K562 (cell line): ENCODE data around the gene ZC3H18. TPM values are rescaled to one million over a fixed set of nuclear protein-coding genes. Genes with fewer than 3 reads are reported as not detected.
A peak's percentile ranks its signal among the peaks of the same experiment; 100 is the strongest.

Source experiments
- ARID1B ChIP-seq: fragments of 450-650 bp; IDR thresholded peaks from 2 replicates; pipeline ENCODE4 v1.6.1; 2016; ENCODE audit warnings: antibody characterized with exemption, mild to moderate bottlenecking, inconsistent platforms
- ARID3A ChIP-seq: IDR thresholded peaks from 2 replicates; pipeline ENCODE4 v1.6.1; 2012; ENCODE audit warnings: low read depth, low read length, improper control_type of control experiment, borderline replicate concordance
- CBFA2T3 ChIP-seq: fragments of 450-650 bp; IDR thresholded peaks from 2 replicates; pipeline ENCODE4 v1.6.1; 2017
- E2F4 ChIP-seq: sonication (generic); formaldehyde crosslinking; IDR thresholded peaks from 2 replicates; pipeline ENCODE4 v1.8.0; 2022; ENCODE audit warnings: mild to moderate bottlenecking, low read depth, missing genetic modification reagents
- ESRRA ChIP-seq: fragments of 450-650 bp; IDR thresholded peaks from 2 replicates; pipeline ENCODE4 v1.6.1; 2014; ENCODE audit warnings: low read depth, mild to moderate bottlenecking, moderate library complexity, borderline replicate concordance
- HNRNPUL1 ChIP-seq: fragments of 200-400 bp; formaldehyde crosslinking; IDR thresholded peaks from 2 replicates; pipeline ENCODE4 v1.6.1; 2017; ENCODE audit warnings: low read length
- IFI16 ChIP-seq: fragments of 250-450 bp; sonication (Bioruptor Pico); IDR thresholded peaks from 2 replicates; pipeline ENCODE4 v2.1.2; 2022; ENCODE audit warnings: mild to moderate bottlenecking, inconsistent platforms
- KAT8 ChIP-seq: fragments of 450-650 bp; IDR thresholded peaks from 2 replicates; pipeline ENCODE4 v1.6.1; 2016; ENCODE audit warnings: low read depth, mild to moderate bottlenecking
- MXI1 ChIP-seq: IDR thresholded peaks from 2 replicates; pipeline ENCODE4 v1.6.1; 2011; ENCODE audit warnings: low read depth, mild to moderate bottlenecking, improper control_type of control experiment, low read length
- PHB2 ChIP-seq: fragments of 450-650 bp; IDR thresholded peaks from 2 replicates; pipeline ENCODE4 v1.6.1; 2017; ENCODE audit warnings: low read depth
- RBM22 ChIP-seq: fragments of 200-400 bp; formaldehyde crosslinking; IDR thresholded peaks from 2 replicates; pipeline ENCODE4 v1.6.1; 2018; ENCODE audit warnings: low read length, low read depth; ENCODE audit not compliant: poor library complexity, severe bottlenecking
- SAFB2 ChIP-seq: fragments of 200-400 bp; formaldehyde crosslinking; IDR thresholded peaks from 2 replicates; pipeline ENCODE4 v1.6.1; 2018; ENCODE audit warnings: borderline replicate concordance, low read length, low read depth, moderate library complexity; ENCODE audit not compliant: severe bottlenecking
- SREBF2 ChIP-seq: sonication (generic); formaldehyde crosslinking; IDR thresholded peaks from 2 replicates; pipeline ENCODE4 v1.4.0; 2020; ENCODE audit warnings: mild to moderate bottlenecking, missing genetic modification reagents
- TAF15 ChIP-seq: fragments of 200-400 bp; formaldehyde crosslinking; IDR thresholded peaks from 2 replicates; pipeline ENCODE4 v1.6.1; 2017; ENCODE audit warnings: mild to moderate bottlenecking, low read depth, low read length, moderate library complexity
- ZNF408 ChIP-seq: fragments of 250-450 bp; sonication (Bioruptor Pico); IDR thresholded peaks from 2 replicates; pipeline ENCODE4 v1.4.0; 2020; ENCODE audit warnings: low read depth, mild to moderate bottlenecking, moderate library complexity
- ZNF551 ChIP-seq: fragments of 250-450 bp; sonication (Bioruptor Pico); IDR thresholded peaks from 2 replicates; pipeline ENCODE4 v1.5.0; 2021; ENCODE audit warnings: mild to moderate bottlenecking, moderate library complexity
- ZNF583 ChIP-seq: fragments of 250-450 bp; sonication (Bioruptor Pico); IDR thresholded peaks from 2 replicates; pipeline ENCODE4 v1.4.0; 2020
- ZNF740 ChIP-seq, 3 experiments: fragments of 200-800 bp in 1 of 3; sonication (Bioruptor generic) in 1 of 3; sonication (generic) in 1 of 3; formaldehyde crosslinking in 1 of 3; IDR thresholded peaks; 2 replicates each; pipeline versions ENCODE4 v1.6.1 to v1.8.0; 2016 to 2022; ENCODE audit warnings: mild to moderate bottlenecking in 2 of 3, missing compliant biosample characterization in 2 of 3, missing genetic modification characterization in 2 of 3, missing genetic modification reagents in 1 of 3
- ZNF764 ChIP-seq: fragments of 250-450 bp; sonication (Bioruptor Pico); IDR thresholded peaks from 2 replicates; pipeline ENCODE4 v1.4.0; 2020; ENCODE audit warnings: low read depth, mild to moderate bottlenecking, moderate library complexity
- polyA plus RNA-seq, 8 experiments: library from polyadenylated mRNA; depleted of rRNA in 4 of 8; stranded (reverse) in 5 of 8; unstranded in 3 of 8; fragments of >200 nt; fragmentation: Nextera tagmentation in 2 of 8; fragmentation: Illumina TruSeq in 1 of 8; extraction: Ambion mirVana in 2 of 8; extraction: Trizol in 1 of 8; gene quantifications; 2 replicates each; pipeline versions ENCODE4 v1.2.1 to v1.2.3, GENCODE V29; 2011 to 2014; ENCODE audit warnings: inconsistent platforms in 1 of 8, missing spikeins in 1 of 8
- total RNA-seq, 7 experiments: library from RNA; depleted of rRNA in 6 of 7; stranded (reverse); fragments of >200 nt in 6 of 7; fragmentation: Illumina TruSeq in 2 of 7; extraction: Trizol in 2 of 7; gene quantifications; 2 replicates each; pipeline versions ENCODE4 v1.2.1 to v1.2.3, GENCODE V29; 2011 to 2021; ENCODE audit warnings: low replicate concordance in 1 of 7
- TF ChIP-seq, protein P1 (sequence below): fragments of 450-650 bp; IDR thresholded peaks from 2 replicates; pipeline ENCODE4 v1.6.1; 2018; ENCODE audit warnings: mild to moderate bottlenecking, low read depth; ENCODE audit not compliant: partially characterized antibody

Gene ZC3H18
- total and polyA plus RNA-seq, 9 of the 15 experiments (the other 6 are each of a cell fraction or from before 2014, with no cell fraction given), result 1.7 to 88.7 (median 26.9) TPM

DNA sequence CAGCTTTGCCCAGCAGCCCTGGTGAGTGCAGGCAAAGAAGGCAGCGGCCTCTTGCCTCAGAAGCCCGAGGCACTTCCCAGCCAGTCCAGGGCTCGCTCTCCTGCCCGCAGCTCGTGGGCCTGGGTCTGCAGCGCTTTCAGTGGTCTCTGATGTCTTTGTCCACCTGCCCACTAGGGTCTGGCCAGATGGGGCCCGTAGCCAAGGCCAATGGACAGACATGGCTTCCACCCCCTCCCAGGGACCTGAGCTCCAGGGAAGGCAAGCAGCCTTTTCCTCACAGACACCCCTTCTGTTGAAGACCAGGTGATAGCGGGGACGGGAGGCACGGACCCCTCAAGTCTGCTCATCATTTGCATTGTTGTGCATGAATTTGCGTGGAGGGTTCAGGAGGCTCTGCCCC lies 33.7 kb upstream of the ZC3H18 start (continued):
- TF ChIP-seq ZNF740 (CRISPR knock-in tag; IDR thresholded peaks at IDR 0.05) (no peak), ZNF740 (tag; IDR thresholded peaks at IDR 0.05) (no peak), CBFA2T3 (no peak), KAT8 (no peak), SREBF2 (CRISPR knock-in tag) (no peak), ZNF408 (no peak), HNRNPUL1 (no peak), TAF15 (no peak), ESRRA (no peak), ZNF764 (no peak), ARID1B (no peak), ZNF583 (CRISPR knock-in tag) (0 out of 2 replicates have a peak, but pooled peaks have one; percentile 40), SAFB2 (no peak), ZNF551 (CRISPR knock-in tag) (no peak), ARID3A (no peak), IFI16 (CRISPR knock-in tag) (no peak), E2F4 (CRISPR knock-in tag) (no peak), PHB2 (no peak), RBM22 (peak; percentile 62), MXI1 (no peak)
- TF ChIP-seq, protein P1, sequence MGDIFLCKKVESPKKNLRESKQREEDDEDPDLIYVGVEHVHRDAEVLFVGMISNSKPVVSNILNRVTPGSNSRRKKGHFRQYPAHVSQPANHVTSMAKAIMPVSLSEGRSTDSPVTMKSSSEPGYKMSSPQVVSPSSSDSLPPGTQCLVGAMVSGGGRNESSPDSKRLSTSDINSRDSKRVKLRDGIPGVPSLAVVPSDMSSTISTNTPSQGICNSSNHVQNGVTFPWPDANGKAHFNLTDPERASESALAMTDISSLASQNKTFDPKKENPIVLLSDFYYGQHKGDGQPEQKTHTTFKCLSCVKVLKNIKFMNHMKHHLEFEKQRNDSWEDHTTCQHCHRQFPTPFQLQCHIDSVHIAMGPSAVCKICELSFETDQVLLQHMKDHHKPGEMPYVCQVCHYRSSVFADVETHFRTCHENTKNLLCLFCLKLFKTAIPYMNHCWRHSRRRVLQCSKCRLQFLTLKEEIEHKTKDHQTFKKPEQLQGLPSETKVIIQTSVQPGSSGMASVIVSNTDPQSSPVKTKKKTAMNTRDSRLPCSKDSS, result no peak
